ENCODE results near the gene JAG2. TPM values are rescaled to one million over a fixed set of nuclear protein-coding genes. Genes with fewer than 3 reads are reported as not detected.
A peak's percentile ranks its signal among the peaks of the same experiment; 100 is the strongest.

The JAG2 gene
- total and polyA plus RNA-seq, 11 donors, result 19.1 to 62.4 (median 25.9) TPM

DNA sequence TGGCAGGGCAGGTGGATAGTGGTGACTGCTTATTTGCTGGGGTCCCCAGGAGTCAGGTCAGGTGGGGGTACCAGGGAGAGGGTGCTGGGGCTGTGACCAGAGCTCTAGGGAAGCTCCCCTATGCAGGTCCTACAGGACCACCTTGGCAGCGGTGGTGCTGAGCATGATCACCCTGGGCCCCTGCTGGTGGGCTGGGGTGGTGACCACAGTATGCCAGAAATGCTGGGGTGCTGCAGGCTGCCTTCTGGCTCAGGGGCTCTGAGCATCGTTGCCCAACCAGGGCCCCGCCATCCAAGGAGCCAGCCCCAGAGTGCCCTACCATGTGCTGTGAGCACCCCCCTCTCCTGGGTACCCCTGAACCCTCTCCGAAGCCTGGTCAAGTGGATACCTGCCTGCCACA is 30.0 kb upstream of the JAG2 start:
- Histone ChIP-seq H3K27me3 (peaks cover 0 to 62% (median 27%) of the 10 kb centered on the region in 9 donors), H3K9me3 (no peaks in the 10 kb centered on the region), H3K27ac (peak overlapping the region; percentile 46 to 97 (median 85)), H3K4me3 (peak overlapping the region in 2 of 12 donors; percentile 4 to 9), H3K4me1 (peaks cover 9 to 100% (median 79%) of the 10 kb centered on the region in 12 donors), H3K36me3 (no peaks in the 10 kb centered on the region)
- intact Hi-C loops (cut with DNase I), result loop anchor here in 1 of 10 donors (5.0 kb wide), 1 partner anchor 46 kb away; no protein-coding TSS in a partner anchor
- WGBS, 4 donors, result 74 to 93% (median 83%) methylated on average over 2 to 4 of the region's 4 CpGs
- TF ChIP-seq, protein P1, sequence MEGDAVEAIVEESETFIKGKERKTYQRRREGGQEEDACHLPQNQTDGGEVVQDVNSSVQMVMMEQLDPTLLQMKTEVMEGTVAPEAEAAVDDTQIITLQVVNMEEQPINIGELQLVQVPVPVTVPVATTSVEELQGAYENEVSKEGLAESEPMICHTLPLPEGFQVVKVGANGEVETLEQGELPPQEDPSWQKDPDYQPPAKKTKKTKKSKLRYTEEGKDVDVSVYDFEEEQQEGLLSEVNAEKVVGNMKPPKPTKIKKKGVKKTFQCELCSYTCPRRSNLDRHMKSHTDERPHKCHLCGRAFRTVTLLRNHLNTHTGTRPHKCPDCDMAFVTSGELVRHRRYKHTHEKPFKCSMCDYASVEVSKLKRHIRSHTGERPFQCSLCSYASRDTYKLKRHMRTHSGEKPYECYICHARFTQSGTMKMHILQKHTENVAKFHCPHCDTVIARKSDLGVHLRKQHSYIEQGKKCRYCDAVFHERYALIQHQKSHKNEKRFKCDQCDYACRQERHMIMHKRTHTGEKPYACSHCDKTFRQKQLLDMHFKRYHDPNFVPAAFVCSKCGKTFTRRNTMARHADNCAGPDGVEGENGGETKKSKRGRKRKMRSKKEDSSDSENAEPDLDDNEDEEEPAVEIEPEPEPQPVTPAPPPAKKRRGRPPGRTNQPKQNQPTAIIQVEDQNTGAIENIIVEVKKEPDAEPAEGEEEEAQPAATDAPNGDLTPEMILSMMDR (IDR thresholded peaks at IDR 0.05), result peak in 1 of 12 donors; percentile 10
- no peak for TF ChIP-seq POLR2A (IDR thresholded peaks at IDR 0.05)
- no peak for ATAC-seq
- DNase-seq, result no peak

DNA sequence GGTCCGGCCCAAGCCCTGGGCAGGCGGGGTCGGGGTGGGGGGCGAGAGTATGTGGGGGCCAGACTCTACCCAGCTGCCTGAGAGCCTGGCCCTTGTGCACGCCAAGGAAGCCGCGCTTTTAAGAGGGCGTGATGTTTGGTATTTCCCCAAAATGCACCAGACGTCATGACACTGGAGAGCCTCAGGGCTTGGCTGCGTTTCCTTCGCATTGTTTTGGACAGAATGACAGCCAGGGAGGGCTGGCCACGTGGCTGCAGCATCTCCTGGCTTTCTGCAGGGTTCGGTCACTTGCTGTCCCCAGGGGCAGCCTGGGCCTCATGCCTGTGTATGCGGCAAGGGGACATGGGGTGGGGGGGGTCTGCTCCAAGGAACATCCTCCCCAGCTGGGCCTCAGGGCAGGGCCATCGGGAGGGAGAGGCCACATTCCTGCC is 28.6 kb upstream of the JAG2 start:
- Histone ChIP-seq H3K4me1 (peaks cover 10 to 96% (median 71%) of the 10 kb centered on the region in 12 donors), H3K9me3 (no peaks in the 10 kb centered on the region), H3K36me3 (no peaks in the 10 kb centered on the region), H3K27me3 (peaks cover 0 to 72% (median 28%) of the 10 kb centered on the region in 9 donors), H3K27ac (peak overlapping the region; percentile 70 to 97 (median 86)), H3K4me3 (peak overlapping the region in 4 of 12 donors; percentile 29 to 36 (median 33))
- 6 to 13% (median 7%) methylated on average over 8 to 15 of the region's 15 CpGs for WGBS, 4 donors
- DNase-seq (peak; percentile 78 to 82 (median 81)), ATAC-seq (peak; percentile 25 to 69 (median 28))
- intact Hi-C loops (cut with DNase I), result loop anchor here in 2 of 10 donors (2.0 to 5.0 kb wide), 3 partner anchors 28 to 278 kb away; partner anchors contain the start of genes CRIP2 (in 1 of the 2) and JAG2 (in 1 of the 2)
- TF ChIP-seq POLR2A (IDR thresholded peaks at IDR 0.05), result no peak
- TF ChIP-seq, protein P1 (IDR thresholded peaks at IDR 0.05), result no peak

DNA sequence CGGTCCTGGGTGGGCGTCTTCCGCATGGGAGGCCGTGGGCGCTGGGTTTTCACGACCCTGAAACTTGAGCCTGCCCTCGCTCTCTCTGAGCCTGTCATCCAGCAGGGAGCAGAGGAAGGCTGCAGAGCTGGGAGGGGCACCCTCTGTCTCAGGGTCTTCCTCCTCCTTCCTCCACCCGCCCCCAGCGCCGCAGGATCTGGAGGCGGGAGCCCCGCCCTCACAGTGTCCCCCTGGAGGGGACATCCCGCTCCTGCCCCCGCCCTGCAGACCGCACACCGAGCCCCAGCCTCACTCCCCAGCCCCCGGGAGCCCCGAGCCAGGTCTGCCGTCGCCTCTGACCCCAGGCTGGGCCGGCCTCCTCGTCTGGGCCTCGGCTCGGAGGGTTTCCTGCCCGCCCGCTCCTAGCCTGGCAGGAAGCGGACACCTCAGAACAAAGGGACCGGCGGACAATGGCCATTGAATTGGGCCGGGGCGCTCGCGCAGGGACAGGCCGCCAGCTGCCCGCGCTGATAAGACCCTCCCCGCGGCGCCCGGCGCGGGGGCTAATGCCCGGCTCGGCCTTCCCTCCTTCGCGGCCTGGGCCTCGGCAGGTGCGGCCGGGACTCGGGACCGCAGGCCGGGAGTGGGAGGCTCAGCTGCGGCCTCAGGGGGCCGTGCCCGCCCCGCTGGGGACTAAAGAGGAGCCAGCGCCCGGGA is 27.8 kb upstream of the JAG2 start:
- peak; percentile 19 to 54 (median 47) for ATAC-seq
- no peaks in the 10 kb centered on the region for H3K36me3 ChIP-seq
- peak overlapping the region; percentile 70 to 97 (median 86) for H3K27ac ChIP-seq
- TF ChIP-seq, protein P1 (IDR thresholded peaks at IDR 0.05), result peak in 1 of 12 donors; percentile 6
- TF ChIP-seq POLR2A (IDR thresholded peaks at IDR 0.05), result no peak
- intact Hi-C loops (cut with DNase I), result loop anchor here in 2 of 10 donors (2.0 to 5.0 kb wide), 3 partner anchors 28 to 278 kb away; partner anchors contain the start of genes CRIP2 (in 1 of the 2) and JAG2 (in 1 of the 2)
- H3K4me1 ChIP-seq, result peaks cover 10 to 93% (median 65%) of the 10 kb centered on the region in 12 donors
- H3K4me3 ChIP-seq, result peak overlapping the region in 10 of 12 donors; percentile 14 to 36 (median 26)
- 2 to 5% (median 4%) methylated on average over 11 to 58 of the region's 58 CpGs for WGBS, 4 donors
- peaks cover 0 to 76% (median 28%) of the 10 kb centered on the region in 9 donors for H3K27me3 ChIP-seq
- DNase-seq, result peak; percentile 74 to 86 (median 84)
- no peaks in the 10 kb centered on the region for H3K9me3 ChIP-seq

Measured in heart left ventricle (tissue), 16 donors.